ENCODE results near the gene FNDC7. TPM values are rescaled to one million over a fixed set of nuclear protein-coding genes. Genes with fewer than 3 reads are reported as not detected.

Gene FNDC7
- total and polyA plus RNA-seq, 10 of the 15 experiments (the other 5 are each of a cell fraction or from before 2014, with no cell fraction given), result not detected

- TF ChIP-seq ZNF592 (IDR thresholded peaks at IDR 0.05), result no peak
- TF ChIP-seq ZSCAN29 (IDR thresholded peaks at IDR 0.05), result no peak
- TF ChIP-seq, protein P1, sequence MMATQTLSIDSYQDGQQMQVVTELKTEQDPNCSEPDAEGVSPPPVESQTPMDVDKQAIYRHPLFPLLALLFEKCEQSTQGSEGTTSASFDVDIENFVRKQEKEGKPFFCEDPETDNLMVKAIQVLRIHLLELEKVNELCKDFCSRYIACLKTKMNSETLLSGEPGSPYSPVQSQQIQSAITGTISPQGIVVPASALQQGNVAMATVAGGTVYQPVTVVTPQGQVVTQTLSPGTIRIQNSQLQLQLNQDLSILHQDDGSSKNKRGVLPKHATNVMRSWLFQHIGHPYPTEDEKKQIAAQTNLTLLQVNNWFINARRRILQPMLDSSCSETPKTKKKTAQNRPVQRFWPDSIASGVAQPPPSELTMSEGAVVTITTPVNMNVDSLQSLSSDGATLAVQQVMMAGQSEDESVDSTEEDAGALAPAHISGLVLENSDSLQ (IDR thresholded peaks at IDR 0.05), result no peak
- TF ChIP-seq ESRRA (IDR thresholded peaks at IDR 0.05; ENCODE audit: low read length), result 0 out of 2 replicates have a peak, but pooled peaks have one; percentile 31
- TF ChIP-seq ZBED1 (IDR thresholded peaks at IDR 0.05; ENCODE audit: borderline replicate concordance), result no peak; the same call in 1 of the 2 replicates
- peak; percentile 24; the same call in 1 of the 2 replicates for TF ChIP-seq ZNF207 (IDR thresholded peaks at IDR 0.05; ENCODE audit: borderline replicate concordance)
- no peak for TF ChIP-seq CHD4 (IDR thresholded peaks at IDR 0.05)
- 0 out of 4 replicates have a peak, but pooled peaks of 1 of the 2 experiments have one; percentile 1 for TF ChIP-seq BHLHE40 (IDR thresholded peaks at IDR 0.05; ENCODE audit: borderline replicate concordance in 1 of 2, low read depth in 2 of 2, low read length in 1 of 2)
- TF ChIP-seq NR2F1 (conservative IDR thresholded peaks at IDR 0.05), result peak; percentile 64; the same call in 1 of the 2 replicates
- peak; percentile 82; the same call in 2 of the 3 replicates for TF ChIP-seq POU2F2 (IDR thresholded peaks at IDR 0.05; ENCODE audit: borderline replicate concordance, low read depth, low read length)
- no peak for TF ChIP-seq STAT3 (IDR thresholded peaks at IDR 0.05; ENCODE audit: low read depth, low read length)
- TF ChIP-seq, protein P2, sequence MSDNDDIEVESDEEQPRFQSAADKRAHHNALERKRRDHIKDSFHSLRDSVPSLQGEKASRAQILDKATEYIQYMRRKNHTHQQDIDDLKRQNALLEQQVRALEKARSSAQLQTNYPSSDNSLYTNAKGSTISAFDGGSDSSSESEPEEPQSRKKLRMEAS (IDR thresholded peaks at IDR 0.05; ENCODE audit: low read depth, low read length), result peak; percentile 68
- TF ChIP-seq, protein P3, sequence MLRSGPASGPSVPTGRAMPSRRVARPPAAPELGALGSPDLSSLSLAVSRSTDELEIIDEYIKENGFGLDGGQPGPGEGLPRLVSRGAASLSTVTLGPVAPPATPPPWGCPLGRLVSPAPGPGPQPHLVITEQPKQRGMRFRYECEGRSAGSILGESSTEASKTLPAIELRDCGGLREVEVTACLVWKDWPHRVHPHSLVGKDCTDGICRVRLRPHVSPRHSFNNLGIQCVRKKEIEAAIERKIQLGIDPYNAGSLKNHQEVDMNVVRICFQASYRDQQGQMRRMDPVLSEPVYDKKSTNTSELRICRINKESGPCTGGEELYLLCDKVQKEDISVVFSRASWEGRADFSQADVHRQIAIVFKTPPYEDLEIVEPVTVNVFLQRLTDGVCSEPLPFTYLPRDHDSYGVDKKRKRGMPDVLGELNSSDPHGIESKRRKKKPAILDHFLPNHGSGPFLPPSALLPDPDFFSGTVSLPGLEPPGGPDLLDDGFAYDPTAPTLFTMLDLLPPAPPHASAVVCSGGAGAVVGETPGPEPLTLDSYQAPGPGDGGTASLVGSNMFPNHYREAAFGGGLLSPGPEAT (IDR thresholded peaks at IDR 0.05; ENCODE audit: low read depth), result peak; percentile 69; the same call in 1 of the 2 replicates
- TF ChIP-seq SREBF1 (IDR thresholded peaks at IDR 0.05; ENCODE audit: low read length), result no peak
- no peak for TF ChIP-seq EED (IDR thresholded peaks at IDR 0.05; ENCODE audit: low read depth)
- peak; percentile 98 for TF ChIP-seq YY1 (IDR thresholded peaks at IDR 0.05; ENCODE audit: low read depth, low read length)
- no peak for TF ChIP-seq TCF12 (IDR thresholded peaks at IDR 0.05; ENCODE audit: low read depth, low read length)
- TF ChIP-seq, protein P4, sequence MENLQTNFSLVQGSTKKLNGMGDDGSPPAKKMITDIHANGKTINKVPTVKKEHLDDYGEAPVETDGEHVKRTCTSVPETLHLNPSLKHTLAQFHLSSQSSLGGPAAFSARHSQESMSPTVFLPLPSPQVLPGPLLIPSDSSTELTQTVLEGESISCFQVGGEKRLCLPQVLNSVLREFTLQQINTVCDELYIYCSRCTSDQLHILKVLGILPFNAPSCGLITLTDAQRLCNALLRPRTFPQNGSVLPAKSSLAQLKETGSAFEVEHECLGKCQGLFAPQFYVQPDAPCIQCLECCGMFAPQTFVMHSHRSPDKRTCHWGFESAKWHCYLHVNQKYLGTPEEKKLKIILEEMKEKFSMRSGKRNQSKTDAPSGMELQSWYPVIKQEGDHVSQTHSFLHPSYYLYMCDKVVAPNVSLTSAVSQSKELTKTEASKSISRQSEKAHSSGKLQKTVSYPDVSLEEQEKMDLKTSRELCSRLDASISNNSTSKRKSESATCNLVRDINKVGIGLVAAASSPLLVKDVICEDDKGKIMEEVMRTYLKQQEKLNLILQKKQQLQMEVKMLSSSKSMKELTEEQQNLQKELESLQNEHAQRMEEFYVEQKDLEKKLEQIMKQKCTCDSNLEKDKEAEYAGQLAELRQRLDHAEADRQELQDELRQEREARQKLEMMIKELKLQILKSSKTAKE (IDR thresholded peaks at IDR 0.05; ENCODE audit: low read depth, poor library complexity, severe bottlenecking), result peak; percentile 55
- TF ChIP-seq TARDBP (IDR thresholded peaks at IDR 0.05; ENCODE audit: borderline replicate concordance), result no peak
- peak; percentile 93 for TF ChIP-seq CREM (IDR thresholded peaks at IDR 0.05; ENCODE audit: low read depth)
- peak; percentile 95 for TF ChIP-seq CREB1 (IDR thresholded peaks at IDR 0.05; ENCODE audit: low read depth)
- TF ChIP-seq TAF1 (IDR thresholded peaks at IDR 0.05; ENCODE audit: borderline replicate concordance, low read depth, low read length), result peak; percentile 85
Observed at GRCh38 chr1:108691942-108692723, 20.6 kb upstream of the FNDC7 start, which contains the start of gene PRPF38B (continued).
